Left lobe of liver (tissue), 2 donors: ENCODE data around the gene SLC22A7. TPM values are rescaled to one million over a fixed set of nuclear protein-coding genes. Genes with fewer than 3 reads are reported as not detected.
"Not testable (repeated sequence)": the region's sequence is repeated elsewhere in the genome, so short reads cannot be mapped to it uniquely, and the experiment has no call there.

Source experiments
- ATAC-seq: fragments of 200-7000 bp; cut with Tn5 transposase; one replicate; pipeline ENCODE4 v1.9.1; 2020; ENCODE audit warnings: mild to moderate bottlenecking, moderate library complexity
- DNase-seq: peaks from one replicate; pipeline ENCODE4 v3.0.0-alpha.2; 2020; ENCODE audit warnings: low spot score
- total RNA-seq: library from RNA; stranded (reverse); gene quantifications from one replicate; pipeline ENCODE4 v1.2.1, GENCODE V29; 2021
- donor health status: DM: no; HTN: no; CAD: no; lungs with moderate emphysema.
- donor health status: DM: no; HTN: yes; CAD: no.

The SLC22A7 gene
- total RNA-seq, 1 donor from 2014 or later: 269 TPM

- ATAC-seq (no peak), DNase-seq (no peak)
These were observed 33.4 kb downstream of the SLC22A7 start for GRCh38 chr6:43331470-43331869.

- DNase-seq (no peak), ATAC-seq (no peak)
These were observed 33.8 kb downstream of the SLC22A7 start for GRCh38 chr6:43331891-43332290.

- peak; percentile 75 for ATAC-seq
- no peak for DNase-seq
These were observed 36.5 kb downstream of the SLC22A7 start for GRCh38 chr6:43334466-43335095.

DNA sequence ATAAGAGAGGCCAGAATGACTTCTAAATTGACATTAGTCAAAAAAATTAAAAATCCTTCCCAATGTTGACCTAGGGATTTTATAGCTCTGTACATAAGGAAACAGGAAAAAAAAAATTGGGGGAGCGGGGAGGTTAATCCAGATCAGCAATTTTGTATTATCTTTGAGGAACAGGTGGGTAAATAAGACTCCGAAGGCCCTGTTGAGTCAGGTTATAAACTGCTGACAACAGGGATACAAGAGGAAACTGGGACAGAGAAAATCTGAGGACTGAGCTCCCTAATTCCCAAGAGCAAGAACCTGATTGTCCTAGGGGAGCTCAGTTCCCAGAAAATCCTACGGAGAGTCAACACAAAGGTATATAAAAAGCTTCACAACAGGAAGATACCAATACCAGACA lies 37.4 kb downstream of the SLC22A7 start:
- no peak for DNase-seq
- no peak for ATAC-seq

DNA sequence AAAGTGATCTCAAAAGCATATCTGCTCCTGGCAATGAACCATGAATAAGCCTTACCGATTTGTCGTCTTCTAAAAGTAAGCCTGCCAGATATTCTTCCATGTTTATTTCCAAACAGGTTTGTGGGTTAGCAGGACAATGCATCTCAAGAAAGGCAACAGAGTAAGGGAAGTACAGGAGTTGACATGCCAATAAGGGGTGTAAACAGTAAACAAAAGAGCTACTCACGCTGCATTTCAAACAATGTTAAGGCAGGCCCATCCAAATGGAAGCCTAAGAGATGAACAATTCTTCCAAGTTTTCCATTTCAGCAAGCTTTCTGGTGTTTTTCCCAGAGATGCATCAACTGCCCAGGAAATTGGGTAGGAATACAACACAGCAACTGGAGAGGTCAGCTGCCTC lies 38.3 kb downstream of the SLC22A7 start:
- DNase-seq: no peak
- ATAC-seq: no peak

GRCh38 chr6:43338243-43338642 lies 40.2 kb downstream of the SLC22A7 start:
- DNase-seq (no peak), ATAC-seq (no peak)

- DNase-seq (no peak), ATAC-seq (no peak)
These were observed 41.1 kb downstream of the SLC22A7 start for GRCh38 chr6:43339168-43339567.

- not testable (repeated sequence) for DNase-seq
These were observed 48.2 kb downstream of the SLC22A7 start for GRCh38 chr6:43346243-43346642.

GRCh38 chr6:43347021-43347420 lies 49.0 kb downstream of the SLC22A7 start:
- DNase-seq (no peak), ATAC-seq (no peak)

More at GRCh38 chr6:43346243-43346642, 48.2 kb downstream of the SLC22A7 start:
- not testable (repeated sequence) for ATAC-seq

DNA sequence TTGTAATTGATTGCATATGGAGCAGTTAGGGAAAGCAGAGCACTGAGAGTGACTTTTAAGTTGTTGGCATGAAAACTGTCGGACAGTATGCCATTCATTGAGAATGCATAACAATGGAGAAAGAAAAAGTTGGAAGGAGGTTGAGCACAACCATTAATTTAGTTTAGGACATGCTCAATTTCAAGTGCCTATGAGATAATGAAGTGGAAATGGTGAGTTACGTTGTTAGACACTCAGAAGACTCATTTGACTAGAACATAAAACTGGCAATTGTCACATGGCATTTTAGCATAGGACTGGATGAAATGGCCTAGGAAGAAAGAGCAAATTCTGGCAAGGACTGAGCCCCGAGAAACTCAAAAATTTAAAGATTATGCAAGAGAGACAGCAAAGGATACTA lies 49.4 kb downstream of the SLC22A7 start:
- ATAC-seq: no peak

DNA sequence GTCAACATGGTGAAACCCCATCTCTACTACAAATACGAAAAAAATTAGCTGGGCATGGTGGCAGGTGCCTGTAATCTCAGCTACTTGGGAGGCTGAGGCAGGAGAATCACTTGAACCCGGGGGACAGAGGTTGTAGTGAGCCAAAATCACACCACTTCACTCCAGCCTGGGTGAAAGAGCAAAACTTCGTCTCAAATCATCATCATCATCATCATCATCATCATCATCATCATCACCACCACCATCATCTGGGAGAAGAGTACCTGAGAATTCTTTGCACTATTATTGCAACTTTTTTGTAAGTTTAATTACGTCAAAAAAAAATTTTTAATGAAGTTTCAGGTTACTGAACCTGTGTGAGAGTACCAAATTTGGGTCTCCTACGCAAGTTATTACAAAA lies 53.9 kb downstream of the SLC22A7 start:
- ATAC-seq, DNase-seq: not testable (repeated sequence)

More for the DNA sequence above, 49.4 kb downstream of the SLC22A7 start:
- DNase-seq: no peak

Other genes starting within 250 kb of the SLC22A7 start
- gene CUL7, start 244.4 kb upstream of the SLC22A7 start, total RNA-seq: 8.5 TPM
- 71.8 TPM for gene MRPL2, start 238.8 kb upstream of the SLC22A7 start, total RNA-seq
- gene KLC4, start 238.6 kb upstream of the SLC22A7 start, total RNA-seq: 141 TPM
- 1.3 TPM for gene PTK7, start 221.9 kb upstream of the SLC22A7 start, total RNA-seq
- 6.7 TPM for gene SRF, start 127.0 kb upstream of the SLC22A7 start, total RNA-seq
- 18.1 TPM for gene CUL9, start 116.1 kb upstream of the SLC22A7 start, total RNA-seq
- 80.4 TPM for gene DNPH1, start 68.8 kb upstream of the SLC22A7 start, total RNA-seq
- 2.0 TPM for gene TTBK1, start 54.8 kb upstream of the SLC22A7 start, total RNA-seq
- 8.4 TPM for gene CRIP3, start 10.6 kb downstream of the SLC22A7 start, total RNA-seq
- gene ZNF318, start 71.4 kb downstream of the SLC22A7 start, total RNA-seq: 9.4 TPM
- 11.9 TPM for gene ABCC10, start 129.3 kb downstream of the SLC22A7 start, total RNA-seq
- not detected for gene DLK2, start 157.3 kb downstream of the SLC22A7 start, total RNA-seq
- 14.0 TPM for gene TJAP1, start 179.3 kb downstream of the SLC22A7 start, total RNA-seq
- 0.40 TPM for gene LRRC73, start 212.1 kb downstream of the SLC22A7 start, total RNA-seq
- 67.9 TPM for gene YIPF3, start 218.7 kb downstream of the SLC22A7 start, total RNA-seq
- gene POLR1C, start 218.8 kb downstream of the SLC22A7 start, total RNA-seq: 13.3 TPM